SU-DHL-6 (cell line): ENCODE measurements around the gene BAHCC1.

ENCODE experiments used
- H2AFZ ChIP-seq: fragments of 200-600 bp; sonication (generic); 2 replicates; pipeline ENCODE4 v1.6.1; 2014; ENCODE audit warnings: low read depth, mild to moderate bottlenecking, moderate library complexity, mixed read lengths, antibody characterized with exemption, low read length; ENCODE audit not compliant: severe bottlenecking
- H3F3A ChIP-seq: fragments of 200-600 bp; shearing (Covaris generic); 2 replicates; pipeline ENCODE4 v1.6.0; 2016; ENCODE audit warnings: antibody characterized with exemption, mild to moderate bottlenecking; ENCODE audit not compliant: insufficient read depth
- H3K27ac ChIP-seq: fragments of 200-600 bp; sonication (generic); 2 replicates; pipeline ENCODE4 v1.5.1; 2016; ENCODE audit warnings: low read depth, mild to moderate bottlenecking, low read length, moderate library complexity, mixed read lengths
- H3K27me3 ChIP-seq: fragments of 200-600 bp; sonication (generic), shearing (Covaris generic); 2 replicates; pipeline ENCODE4 v1.6.0; 2014; ENCODE audit warnings: mild to moderate bottlenecking, low read length
- H3K36me3 ChIP-seq: fragments of 200-600 bp; sonication (generic); 2 replicates; pipeline ENCODE4 v1.6.1; 2014; ENCODE audit warnings: mild to moderate bottlenecking, low read length, mixed read lengths
- H3K4me2 ChIP-seq: fragments of 300-600, 200-600 bp; shearing (Covaris generic), sonication (generic); 2 replicates; pipeline ENCODE4 v1.6.0; 2014; ENCODE audit warnings: low read length, low read depth, mild to moderate bottlenecking; ENCODE audit not compliant: poor library complexity, severe bottlenecking
- H3K4me3 ChIP-seq: fragments of 200-600 bp; sonication (generic); 2 replicates; pipeline ENCODE4 v1.5.1; 2014; ENCODE audit warnings: antibody characterized with exemption, low read length, mild to moderate bottlenecking, mixed read lengths; ENCODE audit not compliant: insufficient read depth, poor library complexity, severe bottlenecking
- H3K79me2 ChIP-seq: fragments of 200-600 bp; sonication (generic); 2 replicates; pipeline ENCODE4 v1.6.1; 2014; ENCODE audit warnings: mild to moderate bottlenecking, low read length, moderate library complexity; ENCODE audit not compliant: insufficient read depth
- H3K9ac ChIP-seq: fragments of 200-600 bp; sonication (generic); 2 replicates; pipeline ENCODE4 v1.7.0; 2014; ENCODE audit warnings: mild to moderate bottlenecking, low read length
- H3K9me2 ChIP-seq: fragments of 200-600 bp; sonication (generic); replicated peaks from 2 replicates; pipeline ENCODE4 v1.6.1; 2014; ENCODE audit warnings: low read length; ENCODE audit not compliant: insufficient read depth
- H3K9me3 ChIP-seq: fragments of 200-600 bp; sonication (generic); 2 replicates; pipeline ENCODE4 v1.6.1; 2014; ENCODE audit warnings: low read length, mixed read lengths; ENCODE audit not compliant: insufficient read depth
- H4K20me1 ChIP-seq: fragments of 200-600 bp; sonication (generic); 2 replicates; pipeline ENCODE4 v1.6.1; 2014; ENCODE audit warnings: low read depth, mild to moderate bottlenecking, antibody characterized with exemption, low read length, moderate library complexity, mixed read lengths
- CTCF ChIP-seq: fragments of 200-600 bp; sonication (generic); IDR thresholded peaks from one replicate; pipeline ENCODE4 v1.5.1; 2017; ENCODE audit warnings: antibody characterized with exemption, mild to moderate bottlenecking, low read length, moderate library complexity; ENCODE audit not compliant: insufficient read depth, poor library complexity, severe bottlenecking
- EZH2phosphoT487 ChIP-seq: fragments of 200-600 bp; sonication (generic), shearing (Covaris generic); conservative IDR thresholded peaks from 2 replicates; pipeline ENCODE4 v1.6.1; 2018; ENCODE audit warnings: mild to moderate bottlenecking, antibody characterized with exemption, low read length, moderate library complexity, mixed read lengths

BAHCC1 gene

GRCh38 chr17:81434072-81434471, 38.8 kb downstream of the BAHCC1 start:
- H4K20me1 ChIP-seq: no peaks in the 10 kb centered on the region
- H3K9ac ChIP-seq: no peak overlapping the region
- no peaks in the 10 kb centered on the region for H3K9me2 ChIP-seq
- H3K27me3 ChIP-seq: no peaks in the 10 kb centered on the region
- H3K36me3 ChIP-seq: no peaks in the 10 kb centered on the region
- TF ChIP-seq CTCF (no peak), EZH2phosphoT487 (no peak)
- H2AFZ ChIP-seq: no peak overlapping the region
- H3K9me3 ChIP-seq: no peaks in the 10 kb centered on the region
- no peak overlapping the region for H3K4me3 ChIP-seq
- H3K79me2 ChIP-seq: no peaks in the 10 kb centered on the region
- no peak overlapping the region for H3K27ac ChIP-seq
- no peak overlapping the region for H3K4me2 ChIP-seq
- no peaks in the 10 kb centered on the region for H3F3A ChIP-seq

GRCh38 chr17:81434681-81435417, 39.6 kb downstream of the BAHCC1 start:
- Histone ChIP-seq H3K9me2 (no peaks in the 10 kb centered on the region), H3K79me2 (no peaks in the 10 kb centered on the region), H3K9ac (no peak overlapping the region), H3K27me3 (no peaks in the 10 kb centered on the region), H3F3A (no peaks in the 10 kb centered on the region), H3K9me3 (no peaks in the 10 kb centered on the region), H3K36me3 (no peaks in the 10 kb centered on the region), H4K20me1 (no peaks in the 10 kb centered on the region), H3K4me3 (no peak overlapping the region), H3K4me2 (no peak overlapping the region), H3K27ac (no peak overlapping the region), H2AFZ (no peak overlapping the region)
- TF ChIP-seq CTCF: no peak
- TF ChIP-seq EZH2phosphoT487: no peak

GRCh38 chr17:81435652-81436293, 40.5 kb downstream of the BAHCC1 start:
- H3K4me2 ChIP-seq: no peak overlapping the region
- H3K79me2 ChIP-seq: no peaks in the 10 kb centered on the region
- no peak overlapping the region for H3K27ac ChIP-seq

More at GRCh38 chr17:81435652-81436293, 40.5 kb downstream of the BAHCC1 start:
- Histone ChIP-seq H4K20me1 (no peaks in the 10 kb centered on the region), H3K27me3 (no peaks in the 10 kb centered on the region), H2AFZ (no peak overlapping the region), H3K36me3 (no peaks in the 10 kb centered on the region), H3K9me2 (no peaks in the 10 kb centered on the region), H3F3A (no peaks in the 10 kb centered on the region), H3K4me3 (no peak overlapping the region), H3K9ac (no peak overlapping the region), H3K9me3 (no peaks in the 10 kb centered on the region)
- TF ChIP-seq CTCF (no peak), EZH2phosphoT487 (no peak)
